Bronchial epithelial cell (primary cell): ENCODE data around the gene RMP24.

ENCODE experiments used
- DNase-seq: peaks from one replicate; pipeline ENCODE4 v3.0.0-alpha.2; 2010; ENCODE audit warnings: low read depth
- FAIRE-seq: peaks from 2 replicates; lab custom pipeline; 2011; peaks lifted over from hg19 to GRCh38; lab: Jason Lieb, UNC
- H3K27me3 ChIP-seq: 2 replicates; pipeline ENCODE4 v1.5.1; 2011; ENCODE audit warnings: low read length; ENCODE audit not compliant: control insufficient read depth, insufficient read depth
- H3K36me3 ChIP-seq: 2 replicates; pipeline ENCODE4 v1.5.1; 2011; ENCODE audit warnings: low read length; ENCODE audit not compliant: control insufficient read depth, insufficient read depth
- H3K4me3 ChIP-seq: 2 replicates; pipeline ENCODE4 v1.5.1; 2011; ENCODE audit warnings: mild to moderate bottlenecking, low read depth, low read length, control low read depth
- TF ChIP-seq, protein P1 (sequence below): IDR thresholded peaks from 2 replicates; pipeline ENCODE4 v1.5.1; 2011; ENCODE audit warnings: mild to moderate bottlenecking, moderate library complexity, low read length, control low read depth, inconsistent platforms; ENCODE audit not compliant: insufficient read depth, severe bottlenecking

Gene RMP24

DNA sequence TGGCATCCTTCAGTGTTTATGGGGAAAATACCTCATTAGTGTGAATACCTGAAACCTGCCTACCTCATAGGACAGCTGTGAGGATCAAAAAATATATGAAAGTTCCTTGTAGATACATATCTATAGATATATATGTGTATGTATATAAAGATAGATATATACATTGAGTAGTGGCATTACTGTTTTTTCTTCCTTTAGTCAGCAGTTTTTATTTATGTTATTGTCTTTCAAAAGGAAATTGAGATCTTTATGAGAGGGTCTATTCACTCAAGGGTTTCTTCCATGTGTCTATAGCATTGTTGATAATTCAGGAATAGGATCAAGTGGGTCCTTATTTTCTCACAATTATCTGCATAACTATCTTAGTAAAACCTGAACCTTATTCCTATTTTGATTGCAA lies 6.6 kb downstream of the RMP24 start:
- H3K4me3 ChIP-seq: no peak overlapping the region
- peaks cover 7% of the 10 kb centered on the region for H3K36me3 ChIP-seq
- DNase-seq (no peak), FAIRE-seq (no peak)
- no peaks in the 10 kb centered on the region for H3K27me3 ChIP-seq
- TF ChIP-seq, protein P1, sequence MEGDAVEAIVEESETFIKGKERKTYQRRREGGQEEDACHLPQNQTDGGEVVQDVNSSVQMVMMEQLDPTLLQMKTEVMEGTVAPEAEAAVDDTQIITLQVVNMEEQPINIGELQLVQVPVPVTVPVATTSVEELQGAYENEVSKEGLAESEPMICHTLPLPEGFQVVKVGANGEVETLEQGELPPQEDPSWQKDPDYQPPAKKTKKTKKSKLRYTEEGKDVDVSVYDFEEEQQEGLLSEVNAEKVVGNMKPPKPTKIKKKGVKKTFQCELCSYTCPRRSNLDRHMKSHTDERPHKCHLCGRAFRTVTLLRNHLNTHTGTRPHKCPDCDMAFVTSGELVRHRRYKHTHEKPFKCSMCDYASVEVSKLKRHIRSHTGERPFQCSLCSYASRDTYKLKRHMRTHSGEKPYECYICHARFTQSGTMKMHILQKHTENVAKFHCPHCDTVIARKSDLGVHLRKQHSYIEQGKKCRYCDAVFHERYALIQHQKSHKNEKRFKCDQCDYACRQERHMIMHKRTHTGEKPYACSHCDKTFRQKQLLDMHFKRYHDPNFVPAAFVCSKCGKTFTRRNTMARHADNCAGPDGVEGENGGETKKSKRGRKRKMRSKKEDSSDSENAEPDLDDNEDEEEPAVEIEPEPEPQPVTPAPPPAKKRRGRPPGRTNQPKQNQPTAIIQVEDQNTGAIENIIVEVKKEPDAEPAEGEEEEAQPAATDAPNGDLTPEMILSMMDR: no peak

DNA sequence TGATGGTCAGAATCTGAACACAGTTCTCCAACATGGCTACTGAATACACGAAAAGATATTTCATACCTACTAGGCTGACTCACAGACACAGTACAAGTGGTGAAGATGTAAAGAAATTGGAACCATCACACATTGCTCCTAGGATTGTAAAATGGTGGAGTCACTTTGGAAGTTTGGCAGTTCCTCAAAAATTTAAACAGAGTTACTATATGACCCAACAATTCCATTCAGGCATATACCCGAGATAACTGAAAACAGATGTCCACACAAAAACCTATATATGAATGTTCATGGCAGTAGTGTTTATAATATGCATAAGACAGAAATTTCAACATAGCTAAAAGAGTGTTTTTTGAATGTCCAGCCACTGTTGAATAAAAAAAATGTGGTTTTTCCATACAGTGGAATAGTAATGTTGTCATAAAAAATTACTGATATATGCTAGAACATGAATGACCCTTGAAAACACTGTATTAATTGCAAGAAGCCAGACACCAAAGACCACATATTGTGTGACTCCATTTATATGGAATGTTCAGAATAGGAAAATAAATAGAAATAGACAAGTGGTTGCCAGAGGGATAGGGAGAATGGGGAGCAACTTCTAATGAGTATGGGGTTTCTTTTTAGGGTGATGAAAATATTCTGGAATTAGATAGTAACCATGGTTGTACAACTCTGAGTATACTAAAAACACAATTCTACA lies 10.1 kb downstream of the RMP24 start:
- Histone ChIP-seq H3K27me3 (no peaks in the 10 kb centered on the region), H3K4me3 (no peak overlapping the region), H3K36me3 (peaks cover 4% of the 10 kb centered on the region)
- FAIRE-seq (no peak), DNase-seq (no peak)
- TF ChIP-seq, protein P1: no peak

DNA sequence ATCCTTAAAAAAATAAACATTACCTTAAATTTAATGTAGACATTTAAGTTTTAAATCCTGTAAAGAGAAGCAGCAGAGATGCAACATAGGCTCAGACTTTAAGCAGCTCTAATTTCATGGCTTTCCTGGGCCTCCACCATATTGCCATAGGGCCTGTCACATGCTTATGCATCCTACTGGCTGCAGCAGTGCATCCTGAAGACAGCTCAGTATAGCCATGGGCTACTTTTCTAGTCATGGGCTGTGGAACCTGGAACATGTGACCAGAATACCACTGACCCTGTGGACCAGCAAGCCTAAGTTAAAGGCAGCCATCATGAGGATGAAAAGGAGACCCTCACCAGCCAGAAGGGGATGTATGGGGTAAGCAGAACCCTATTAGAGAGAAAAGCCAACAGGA lies 10.7 kb downstream of the RMP24 start:
- no peaks in the 10 kb centered on the region for H3K36me3 ChIP-seq

DNA sequence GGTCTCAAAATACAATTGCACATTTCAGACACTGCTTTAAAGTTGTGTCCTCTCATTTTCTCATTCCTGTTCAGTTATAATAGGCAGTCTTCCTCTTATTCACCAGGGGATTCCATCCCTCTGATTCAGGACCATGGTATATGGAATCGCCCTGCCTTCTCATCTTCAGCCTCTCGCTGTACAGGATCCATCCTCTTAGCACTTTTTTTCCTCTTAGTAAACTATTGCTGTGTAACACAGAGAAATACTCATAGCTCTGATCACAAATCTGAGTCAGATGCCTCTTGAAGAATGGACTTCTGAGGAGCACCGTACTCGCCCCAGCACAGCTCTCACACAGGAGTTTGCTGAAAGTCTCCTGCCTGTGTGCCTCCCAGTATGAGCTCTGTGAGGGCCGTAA lies 11.3 kb downstream of the RMP24 start:
- peak; percentile 28 for FAIRE-seq
- DNase-seq: peak; percentile 48
- TF ChIP-seq, protein P1: no peak
- Histone ChIP-seq H3K4me3 (no peak overlapping the region), H3K36me3 (no peaks in the 10 kb centered on the region), H3K27me3 (no peaks in the 10 kb centered on the region)

More for the DNA sequence above, 10.7 kb downstream of the RMP24 start:
- TF ChIP-seq, protein P1: no peak
- FAIRE-seq: no peak
- Histone ChIP-seq H3K27me3 (no peaks in the 10 kb centered on the region), H3K4me3 (no peak overlapping the region)
- DNase-seq: no peak

DNA sequence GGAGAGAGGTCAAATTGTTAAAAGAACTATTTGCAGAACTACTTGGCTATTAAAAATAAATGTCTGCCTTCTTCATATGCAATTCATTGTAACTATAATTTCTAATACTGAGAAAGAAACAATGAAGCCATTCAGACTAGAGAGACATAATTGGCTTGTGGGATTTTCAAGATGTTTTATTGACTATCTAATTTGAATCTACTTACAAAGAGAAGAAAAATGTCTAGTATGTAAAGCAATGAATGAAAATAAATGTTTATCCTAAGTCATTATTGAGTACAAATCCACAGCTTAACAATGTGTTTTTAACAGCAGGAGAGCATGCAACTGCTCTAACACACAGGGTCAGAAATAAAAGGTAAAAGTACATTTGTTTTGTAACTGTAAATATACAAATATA lies 19.2 kb downstream of the RMP24 start:
- TF ChIP-seq, protein P1: no peak
- Histone ChIP-seq H3K4me3 (no peak overlapping the region), H3K27me3 (no peaks in the 10 kb centered on the region), H3K36me3 (no peaks in the 10 kb centered on the region)
- DNase-seq (no peak), FAIRE-seq (no peak)

DNA sequence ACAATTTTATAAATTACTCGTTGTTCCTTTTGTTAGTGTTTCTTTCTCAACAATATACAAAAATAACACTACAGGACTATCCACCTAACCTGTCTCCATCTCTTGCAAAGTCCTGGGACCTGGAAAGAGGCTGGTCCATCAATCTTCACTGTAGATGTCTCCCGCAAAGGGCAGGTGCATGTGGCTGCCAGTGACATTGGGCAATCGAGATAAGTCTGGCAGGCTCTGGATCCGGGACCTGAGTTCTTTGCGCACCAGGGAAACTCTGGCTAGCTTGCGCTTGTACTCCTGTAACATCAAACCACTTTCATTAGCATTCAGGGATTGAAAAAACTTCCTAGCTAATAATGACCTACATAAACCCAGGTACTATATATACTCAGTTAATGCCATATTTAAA lies 20.5 kb downstream of the RMP24 start:
- H3K36me3 ChIP-seq: no peaks in the 10 kb centered on the region
- TF ChIP-seq, protein P1: no peak
- no peaks in the 10 kb centered on the region for H3K27me3 ChIP-seq
- DNase-seq (no peak), FAIRE-seq (no peak)
- no peak overlapping the region for H3K4me3 ChIP-seq
